ENCODE measurements around the gene NKG7.

- TF ChIP-seq CTCF (IDR thresholded peaks at IDR 0.05) (no peak), POLR2A (IDR thresholded peaks at IDR 0.05) (no peak)
These were observed 2.2 kb downstream of the NKG7 start for GRCh38 chr19:51370230-51370629.
